Ramos (cell line): Measurements from ENCODE around the gene STAM2.

Source experiments
- in situ Hi-C: fragments of 300-500 bp; cut with MboI; formaldehyde crosslinking; loops from one replicate; pipeline ENCODE4 v1.14.3; 2022; ENCODE audit warnings: low sequenced_read_pairs; ENCODE audit not compliant: unreplicated experiment

STAM2 gene

GRCh38 chr2:152083202-152083875, 92.2 kb downstream of the STAM2 start:
- in situ Hi-C loops: no loop called here

GRCh38 chr2:152078662-152079061, 96.9 kb downstream of the STAM2 start:
- in situ Hi-C loops: no loop called here

- in situ Hi-C loops: no loop called here
These were observed 97.5 kb downstream of the STAM2 start for GRCh38 chr2:152078023-152078422.

- in situ Hi-C loops: no loop called here
These were observed 100.0 kb downstream of the STAM2 start for GRCh38 chr2:152075461-152076050.

GRCh38 chr2:152072011-152072410, 103.6 kb downstream of the STAM2 start:
- in situ Hi-C loops: no loop called here

- in situ Hi-C loops: no loop called here
These were observed 104.0 kb downstream of the STAM2 start for GRCh38 chr2:152071518-152071917.

- in situ Hi-C loops: no loop called here
These were observed 104.5 kb downstream of the STAM2 start for GRCh38 chr2:152071092-152071491.

GRCh38 chr2:152068226-152068625, 107.3 kb downstream of the STAM2 start:
- in situ Hi-C loops: no loop called here

GRCh38 chr2:152067823-152068222, 107.7 kb downstream of the STAM2 start:
- in situ Hi-C loops: no loop called here
